Measurements from ENCODE around the gene ANKS3. TPM values are rescaled to one million over a fixed set of nuclear protein-coding genes. Genes with fewer than 3 reads are reported as not detected.

ANKS3 gene
- total RNA-seq, 1 donor from 2014 or later, result 28.6 TPM

DNA sequence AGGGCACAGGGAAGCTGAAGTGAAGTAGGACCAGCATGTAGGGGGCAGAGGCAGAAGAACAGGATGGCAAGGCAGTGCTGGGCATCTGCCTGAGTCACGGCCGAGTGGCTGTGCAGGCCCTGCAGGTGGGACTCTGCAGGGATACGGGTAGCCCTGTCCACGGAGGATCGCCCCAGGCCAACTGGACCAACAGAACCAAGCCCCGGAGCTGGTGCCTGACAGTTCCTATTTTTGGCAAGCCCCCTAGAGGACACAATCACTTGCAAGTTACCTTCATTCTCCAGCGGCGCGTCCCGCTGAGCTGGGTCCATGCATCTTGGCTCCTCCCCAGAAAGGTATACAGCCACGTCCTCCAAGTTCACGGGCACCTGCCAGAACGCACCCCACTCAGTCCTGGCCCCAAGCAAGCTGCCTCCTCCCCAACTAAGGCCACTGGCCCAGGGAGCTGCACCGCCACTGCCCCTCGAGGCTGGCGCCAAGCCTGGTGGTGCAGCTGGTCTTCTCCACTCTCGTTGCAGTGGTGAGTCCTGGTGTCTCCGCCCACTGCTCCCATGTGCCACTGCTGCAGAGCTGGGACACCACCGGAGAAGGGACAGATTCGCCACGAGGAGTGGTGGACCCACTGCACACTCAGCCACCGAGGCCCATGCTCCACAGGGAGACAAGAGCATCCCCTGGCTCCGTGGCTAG, 26.3 kb upstream of the ANKS3 start:
- Histone ChIP-seq H3K36me3 (ENCODE audit: control insufficient read depth, insufficient read depth, low read length) (peaks cover 8% of the 10 kb centered on the region), H3K27me3 (ENCODE audit: control insufficient read depth, insufficient read depth, low read length) (no peaks in the 10 kb centered on the region), H3K4me3 (ENCODE audit: low read depth, low read length) (no peak overlapping the region)
- DNase-seq (ENCODE audit: low read depth), result no peak
- no peak for TF ChIP-seq CTCF (IDR thresholded peaks at IDR 0.05; ENCODE audit: insufficient read depth, low read length, poor library complexity, severe bottlenecking)

DNA sequence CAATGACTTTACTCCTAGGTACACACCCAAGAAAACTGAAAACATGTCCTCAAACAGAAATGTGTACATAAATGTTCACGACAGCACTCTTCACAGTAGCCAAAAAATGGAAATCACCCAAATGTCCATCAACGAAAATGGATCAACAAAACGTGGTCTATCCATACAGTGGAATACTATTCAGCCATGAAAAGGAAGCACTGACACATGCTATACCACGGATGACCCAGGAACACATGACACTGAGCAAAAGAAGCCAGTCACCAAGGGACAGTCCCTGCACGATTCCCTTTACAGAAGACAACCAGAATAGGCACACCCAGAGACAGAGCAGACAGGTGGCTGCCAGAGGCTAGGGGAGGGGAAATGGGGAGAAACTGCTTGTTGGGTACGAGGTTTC, 21.6 kb upstream of the ANKS3 start:
- Histone ChIP-seq H3K36me3 (ENCODE audit: control insufficient read depth, insufficient read depth, low read length) (peaks cover 3% of the 10 kb centered on the region), H3K4me3 (ENCODE audit: low read depth, low read length) (no peak overlapping the region), H3K27me3 (ENCODE audit: control insufficient read depth, insufficient read depth, low read length) (no peaks in the 10 kb centered on the region)
- TF ChIP-seq CTCF (IDR thresholded peaks at IDR 0.05; ENCODE audit: insufficient read depth, low read length, poor library complexity, severe bottlenecking), result no peak
- no peak for DNase-seq (ENCODE audit: low read depth)

- DNase-seq (ENCODE audit: low read depth), result no peak
- Histone ChIP-seq H3K4me3 (ENCODE audit: low read depth, low read length) (no peak overlapping the region), H3K36me3 (ENCODE audit: control insufficient read depth, insufficient read depth, low read length) (peaks cover 1% of the 10 kb centered on the region), H3K27me3 (ENCODE audit: control insufficient read depth, insufficient read depth, low read length) (no peaks in the 10 kb centered on the region)
- TF ChIP-seq CTCF (IDR thresholded peaks at IDR 0.05; ENCODE audit: insufficient read depth, low read length, poor library complexity, severe bottlenecking), result no peak
These were observed 20.8 kb upstream of the ANKS3 start for GRCh38 chr16:4754865-4755264.

DNA sequence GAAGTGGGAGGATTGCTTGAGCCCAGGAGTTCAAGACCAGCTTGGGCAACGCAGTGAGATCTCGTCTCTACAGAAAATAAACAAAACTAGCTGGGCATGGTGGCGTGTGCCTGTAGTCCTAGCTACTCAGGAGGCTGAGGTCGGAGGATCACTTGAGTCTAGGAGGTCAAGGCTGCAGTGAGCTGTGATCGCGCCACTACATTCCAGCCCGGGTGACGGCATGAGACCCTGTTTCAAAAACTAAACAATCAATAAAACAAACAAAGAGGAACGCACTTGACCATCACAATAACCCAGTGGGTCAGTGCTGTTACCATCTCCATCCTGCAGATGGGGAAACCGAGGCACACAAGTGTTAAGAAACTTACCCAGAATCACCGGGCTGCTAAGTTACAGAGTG, 19.2 kb upstream of the ANKS3 start:
- no peak for TF ChIP-seq CTCF (IDR thresholded peaks at IDR 0.05; ENCODE audit: insufficient read depth, low read length, poor library complexity, severe bottlenecking)
- Histone ChIP-seq H3K36me3 (ENCODE audit: control insufficient read depth, insufficient read depth, low read length) (peaks cover 1% of the 10 kb centered on the region), H3K4me3 (ENCODE audit: low read depth, low read length) (no peak overlapping the region), H3K27me3 (ENCODE audit: control insufficient read depth, insufficient read depth, low read length) (no peaks in the 10 kb centered on the region)
- no peak for DNase-seq (ENCODE audit: low read depth)

DNA sequence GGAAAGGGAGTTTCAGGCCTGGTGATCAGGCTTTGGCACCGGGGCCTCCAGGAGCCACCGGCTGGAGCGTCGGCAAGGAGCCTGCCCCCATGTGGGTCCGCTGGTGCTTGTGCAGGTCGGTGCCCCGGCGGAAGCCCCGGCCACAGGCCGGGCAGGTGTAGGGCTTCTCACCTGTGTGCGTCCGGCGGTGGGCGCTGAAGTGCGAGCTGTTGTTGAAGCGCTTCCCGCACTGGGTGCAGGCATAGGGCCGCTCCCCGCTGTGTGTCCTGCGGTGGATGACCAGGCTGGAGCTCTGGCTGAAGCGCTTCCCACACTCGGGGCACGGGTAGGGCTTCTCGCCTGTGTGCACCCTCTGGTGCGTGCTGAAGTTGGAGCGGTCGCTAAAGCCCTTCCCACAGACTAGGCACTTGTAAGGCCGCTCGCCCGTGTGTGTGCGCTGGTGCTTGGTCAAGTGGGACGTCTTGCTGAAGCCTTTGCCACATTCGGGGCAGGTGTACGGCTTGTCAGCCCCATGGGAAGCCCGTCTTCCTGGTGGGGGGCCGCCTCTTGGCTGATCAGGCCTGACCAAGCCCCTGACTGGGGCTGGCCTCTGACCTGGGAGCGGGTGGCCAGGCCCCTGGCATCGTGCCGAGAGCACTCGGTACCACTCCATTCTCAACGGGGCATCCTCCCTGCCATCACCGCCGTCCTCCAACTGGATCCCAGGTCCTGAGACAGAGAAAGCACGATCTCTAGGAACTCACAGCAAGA, 18.5 kb upstream of the ANKS3 start:
- DNase-seq (ENCODE audit: low read depth), result no peak
- H3K36me3 ChIP-seq (ENCODE audit: control insufficient read depth, insufficient read depth, low read length), result peaks cover 1% of the 10 kb centered on the region
- no peaks in the 10 kb centered on the region for H3K27me3 ChIP-seq (ENCODE audit: control insufficient read depth, insufficient read depth, low read length)
- no peak for TF ChIP-seq CTCF (IDR thresholded peaks at IDR 0.05; ENCODE audit: insufficient read depth, low read length, poor library complexity, severe bottlenecking)
- no peak overlapping the region for H3K4me3 ChIP-seq (ENCODE audit: low read depth, low read length)

All from kidney epithelial cell (primary cell).